Heart left ventricle (tissue), 13 donors: ENCODE results near the gene TSPAN11.

Experiments
- CTCF ChIP-seq, 12 donors: fragments of 200-600 bp; sonication (generic) in 4 of 12; IDR thresholded peaks; one replicate each; pipeline versions ENCODE4 v1.5.0 to v1.8.0; 2018 to 2022; ENCODE audit warnings: antibody characterized with exemption in 12 of 12, mild to moderate bottlenecking in 5 of 12
- POLR2A ChIP-seq, 2 donors: fragments of 450-650 bp; IDR thresholded peaks; one replicate each; pipeline ENCODE4 v1.6.1; 2017; ENCODE audit warnings: antibody characterized with exemption in 2 of 2, mild to moderate bottlenecking in 2 of 2, moderate library complexity in 2 of 2
- donor health status: ischemic (EF 13 %, LVEDD 7.1; RV severe dilation, severe dysfunction).
- donor health status: DM: no; HTN: yes; CAD: no.
- donor health status: DM: no; HTN: no; CAD: no.
- donor health status: ischemic (EF 25% LVEDD 6.9; RV normal size, moderate dysfunction).
- donor health status: ischemic (EF 25% LVEDD 5.7; RV mildly dilated, moderate dysfunction).
- donor health status: ischemic (EF 35%, LVEDD 5.7; RV mildly dilated, moderate dysfunction).
- donor health status: nonischemic (EF 11% LVEDD 7.7; RV severe dilation, severe dysfunction).
- donor health status: DM: yes; HTN: yes; CAD: no.
- donor health status: PGD.
- donor health status: ischemic (EF 29% LVEDD 5.4; RV normal size, mild dysfunction).
- donor health status: nonischemic (EF 23%, LVEDD 6.1; RV moderate dilation, normal function).

- no peak for TF ChIP-seq POLR2A (IDR thresholded peaks at IDR 0.05)
- TF ChIP-seq CTCF (IDR thresholded peaks at IDR 0.05), result no peak
Observed at GRCh38 chr12:30967026-30967425, 40.5 kb downstream of the TSPAN11 start.
